NCI-H748 treated with DMSO at 0.1 percent for 48 hours (cell line): ENCODE data around the gene STK32B.

Experiments
- DNase-seq: peaks from one replicate; lab custom pipeline; 2025; lab: John Stamatoyannopoulos, UW

STK32B gene

DNA sequence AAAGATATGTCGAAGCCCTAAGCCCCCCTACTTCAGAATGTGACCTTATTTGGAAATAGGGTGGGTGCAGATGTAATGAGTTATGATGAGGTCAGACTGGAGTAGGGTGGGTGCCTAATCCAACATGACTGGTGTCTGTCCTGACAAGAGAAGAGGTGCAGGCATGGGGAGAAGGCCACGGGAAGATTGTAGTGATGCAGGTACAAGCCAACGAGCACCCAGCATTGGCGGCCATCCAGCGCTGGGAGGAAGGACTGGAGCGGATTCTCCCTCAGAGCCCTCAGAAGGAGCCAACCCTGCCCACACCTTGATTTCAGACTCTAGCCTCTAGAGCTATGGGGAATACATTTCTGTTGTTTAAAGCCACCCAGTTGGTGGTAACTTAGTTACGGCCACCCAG is 419.9 kb downstream of the STK32B start:
- DNase-seq = no peak

DNA sequence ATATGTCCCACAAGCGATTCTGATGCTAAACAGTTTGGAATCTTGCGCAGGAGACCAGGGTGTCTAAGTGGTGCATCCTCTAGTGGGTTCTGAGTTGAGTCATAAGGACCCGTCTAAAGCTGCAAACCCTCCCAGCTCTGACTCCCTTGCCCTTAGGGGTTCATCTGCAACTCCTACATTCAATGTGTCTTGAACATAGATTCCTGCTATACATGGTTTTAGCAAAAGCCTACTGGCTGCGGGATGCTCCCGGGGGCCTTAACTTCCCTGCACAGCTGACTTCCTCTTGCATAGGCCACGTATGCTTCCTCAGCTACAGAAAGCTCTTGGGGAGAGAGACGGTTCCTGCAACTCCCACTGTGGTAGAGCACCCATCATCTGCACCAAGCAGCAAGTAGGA is 420.4 kb downstream of the STK32B start:
- no peak for DNase-seq

DNA sequence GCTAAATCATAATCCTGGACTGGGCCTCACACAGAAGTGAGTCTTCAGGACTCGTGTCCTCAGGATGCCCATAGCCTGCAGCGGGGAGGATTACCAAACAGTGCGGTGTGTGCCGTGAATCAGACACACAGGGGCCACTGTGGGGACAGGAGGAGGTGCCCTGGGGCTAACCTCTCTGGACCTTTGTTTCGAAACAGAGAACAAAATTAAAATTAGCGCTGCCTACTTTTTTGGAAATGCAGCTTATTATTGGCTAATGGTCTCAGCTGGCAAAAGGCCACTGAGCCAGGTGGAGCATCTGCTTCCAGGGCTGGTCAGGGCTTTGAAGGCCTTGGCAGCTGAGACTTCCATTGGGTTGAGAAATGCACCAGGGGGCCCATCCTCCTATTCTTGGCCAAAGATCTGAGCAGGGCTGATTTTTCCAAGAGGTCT is 420.9 kb downstream of the STK32B start:
- no peak for DNase-seq

DNA sequence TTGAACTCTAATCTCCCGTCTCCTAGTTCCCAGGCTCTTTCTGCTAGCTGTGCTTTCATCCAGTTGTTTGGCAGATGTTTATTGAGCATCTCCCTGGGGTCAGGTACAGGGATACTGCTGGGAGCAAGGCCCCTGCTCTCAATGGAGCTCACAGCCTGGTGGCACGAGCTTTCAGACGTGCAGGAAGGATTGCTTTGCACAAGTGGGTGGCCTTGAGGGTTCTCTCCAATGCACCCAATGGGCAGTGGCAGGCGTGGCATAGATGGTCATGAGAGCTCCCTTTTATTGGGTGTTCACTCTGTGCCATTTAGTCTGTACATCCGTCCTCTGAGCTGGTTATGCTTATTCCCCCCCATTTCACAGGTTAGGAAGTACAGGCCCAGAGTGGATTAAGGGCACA is 421.8 kb downstream of the STK32B start:
- DNase-seq = no peak

DNA sequence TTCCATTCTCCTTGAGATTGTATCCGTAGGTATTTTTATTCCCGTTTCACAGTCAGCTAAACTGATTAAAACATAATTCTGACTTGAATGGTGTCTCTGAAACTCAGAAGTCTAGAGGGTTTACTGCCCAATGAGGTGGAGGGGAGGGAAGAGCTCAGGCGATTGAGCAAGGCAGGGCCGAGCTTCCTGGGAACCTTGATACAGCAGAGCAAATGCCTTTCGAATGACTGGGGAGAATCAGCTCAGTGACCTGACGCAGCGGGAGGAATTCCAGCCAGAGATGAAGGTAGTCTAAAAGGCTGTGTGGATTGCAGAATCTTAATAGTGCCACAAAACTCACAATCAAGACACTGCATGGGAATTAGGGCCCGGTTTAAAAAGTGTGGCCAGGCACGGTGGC is 423.5 kb downstream of the STK32B start:
- DNase-seq = no peak

DNA sequence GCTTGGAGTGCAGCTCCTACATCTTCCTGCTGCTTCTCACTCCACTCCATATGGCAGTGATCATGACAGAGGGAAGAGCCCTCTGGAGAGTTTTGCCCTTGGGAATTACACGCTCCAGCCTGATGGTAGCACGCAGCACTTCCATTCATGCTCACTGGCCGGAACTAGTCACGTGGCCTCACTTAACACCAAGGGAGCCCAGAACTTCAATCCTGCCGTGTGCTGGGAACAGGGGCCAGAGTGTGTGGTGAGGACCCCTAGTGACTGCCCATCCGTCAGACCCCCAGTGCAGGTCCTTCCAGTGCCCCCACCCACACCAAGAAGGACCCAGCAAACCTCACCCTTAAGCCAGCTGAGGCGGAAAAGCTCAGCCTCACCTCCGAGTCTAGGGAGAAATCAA is 426.3 kb downstream of the STK32B start:
- no peak for DNase-seq

DNA sequence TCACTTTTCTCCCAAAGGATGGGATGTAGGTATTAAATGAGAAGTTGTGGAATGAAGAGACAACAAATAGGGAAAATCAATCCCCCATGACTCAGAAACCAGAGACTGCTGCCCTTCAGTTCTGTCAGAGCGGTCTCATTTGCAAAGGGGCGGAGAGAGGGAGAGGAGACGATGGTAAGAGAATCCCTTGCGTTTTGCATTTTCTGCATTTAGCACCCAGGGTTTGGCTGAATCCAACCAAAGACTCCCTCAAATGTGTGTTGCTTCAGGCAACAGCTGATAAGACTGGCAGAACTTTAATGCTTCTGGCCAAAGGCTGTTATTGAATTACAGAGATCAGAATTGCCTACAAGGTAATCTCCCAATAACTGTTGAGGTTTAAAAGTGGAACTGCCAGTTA is 426.9 kb downstream of the STK32B start:
- DNase-seq = no peak

DNA sequence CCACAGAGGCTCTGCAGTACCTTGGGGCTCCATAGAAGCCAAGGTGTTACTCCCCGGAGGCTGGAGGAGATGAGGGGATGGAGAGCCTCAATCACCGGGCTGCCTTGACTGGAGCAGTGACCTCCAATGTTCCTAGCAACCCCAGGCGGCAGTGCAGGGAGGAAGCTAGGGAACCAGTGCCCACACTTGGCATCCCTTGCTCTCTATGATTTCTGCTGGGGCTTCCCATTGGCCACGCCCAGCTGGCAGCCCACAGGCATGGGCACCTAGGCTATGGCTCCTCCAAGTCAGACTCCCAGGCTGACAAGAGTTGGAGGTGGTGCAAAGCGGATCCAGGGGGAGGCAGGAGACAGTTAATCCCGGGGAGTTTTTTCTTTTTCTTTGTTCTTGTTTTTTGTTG is 427.4 kb downstream of the STK32B start:
- DNase-seq = no peak

DNA sequence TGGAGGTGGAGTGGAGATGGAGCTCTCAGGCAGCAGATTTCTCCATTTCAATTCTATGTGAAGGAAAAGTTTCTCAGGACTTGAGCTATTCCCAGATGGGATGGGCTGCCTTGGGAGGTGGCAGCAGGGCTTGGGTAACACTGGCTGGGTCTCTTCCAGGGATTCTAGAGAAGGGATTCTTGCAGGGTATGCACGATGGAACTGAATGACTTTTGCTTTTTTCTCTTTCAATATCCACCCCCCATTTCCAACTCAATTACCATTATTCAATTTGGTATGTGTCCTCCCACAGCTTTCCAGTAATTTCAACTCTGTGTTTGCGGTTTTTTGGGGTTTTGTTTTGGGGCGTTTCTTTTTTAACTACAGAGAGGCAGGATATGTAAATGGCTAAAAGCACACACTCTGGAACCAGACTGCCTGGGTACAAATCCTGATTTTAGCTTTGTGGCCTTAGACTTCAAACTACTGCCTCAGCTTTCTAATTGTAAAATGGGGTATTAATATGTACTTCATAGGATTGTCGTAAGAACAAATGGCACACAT is 428.3 kb downstream of the STK32B start:
- no peak for DNase-seq

DNA sequence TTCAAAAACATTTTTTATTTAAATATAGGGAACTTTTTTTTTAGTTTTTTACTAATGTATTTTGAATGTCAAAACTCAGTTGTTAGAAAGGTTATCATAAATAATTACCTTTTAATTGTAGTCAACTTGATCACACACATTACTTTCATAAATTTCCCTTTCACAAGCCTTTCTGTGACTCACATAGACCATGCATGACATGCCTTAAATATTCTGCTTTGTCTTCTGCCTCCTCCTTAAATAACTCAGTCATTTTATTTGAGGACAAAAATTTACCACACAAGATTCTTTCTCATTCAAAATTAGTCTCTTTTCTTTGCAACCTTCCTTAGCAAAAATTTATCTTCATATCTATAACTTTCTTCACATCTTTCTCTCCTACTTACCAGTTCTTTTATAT is 437.1 kb downstream of the STK32B start:
- DNase-seq = no peak

DNA sequence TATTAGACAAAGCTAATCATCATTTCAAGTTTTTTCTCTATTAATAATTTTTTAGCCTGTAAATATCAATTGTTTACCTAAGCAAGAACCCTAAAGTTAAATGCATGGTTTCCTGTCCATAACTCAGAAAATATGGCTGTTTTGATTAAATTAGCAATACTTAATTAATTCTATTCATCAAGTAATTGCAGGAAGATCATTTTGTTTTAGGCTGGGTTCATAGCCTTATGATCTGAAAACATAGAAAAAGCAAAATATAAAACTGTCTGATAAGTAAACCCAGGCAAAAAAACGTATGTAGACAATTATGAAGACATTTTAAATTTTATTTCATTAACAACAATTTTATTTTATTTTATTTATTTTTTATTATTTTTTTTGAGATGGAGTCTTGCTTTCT is 438.0 kb downstream of the STK32B start:
- no peak for DNase-seq

DNA sequence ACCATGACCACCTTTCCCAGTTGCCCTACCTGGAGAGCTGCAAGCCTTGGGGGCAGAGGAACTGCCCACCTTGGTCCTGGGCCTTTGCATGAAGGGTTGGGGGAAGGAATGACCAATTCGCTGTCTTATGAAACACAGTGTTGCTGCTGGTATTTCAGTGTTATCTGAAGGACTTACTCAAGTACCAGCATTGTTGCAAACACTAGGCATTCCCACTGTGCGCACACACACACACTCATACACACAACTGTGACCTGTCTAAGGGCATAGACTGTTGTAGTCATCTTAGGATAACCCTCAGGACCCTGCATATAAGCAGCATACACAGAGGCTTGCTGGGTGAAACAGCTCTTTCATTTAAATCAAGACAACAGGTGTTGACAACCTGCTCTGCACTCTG is 446.2 kb downstream of the STK32B start:
- no peak for DNase-seq

DNA sequence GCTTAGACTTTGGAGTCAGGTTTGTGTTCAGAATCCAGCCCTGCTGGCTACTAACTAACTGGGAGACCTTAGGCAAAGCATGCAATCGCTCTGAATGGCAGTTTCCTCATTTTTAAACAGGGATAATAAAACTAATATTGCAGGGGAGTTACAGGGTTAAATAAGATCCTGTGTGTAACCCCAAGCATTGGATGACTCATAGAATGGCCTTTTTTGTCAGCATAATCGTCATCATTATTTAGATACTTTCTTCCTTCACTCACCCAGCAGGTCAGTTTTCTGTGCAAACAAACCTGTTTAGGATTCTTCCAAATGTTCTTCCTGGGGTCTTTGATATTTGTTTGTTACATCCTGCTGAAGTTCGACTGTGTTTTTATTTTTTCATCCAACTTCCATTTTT is 448.9 kb downstream of the STK32B start:
- DNase-seq = no peak

DNA sequence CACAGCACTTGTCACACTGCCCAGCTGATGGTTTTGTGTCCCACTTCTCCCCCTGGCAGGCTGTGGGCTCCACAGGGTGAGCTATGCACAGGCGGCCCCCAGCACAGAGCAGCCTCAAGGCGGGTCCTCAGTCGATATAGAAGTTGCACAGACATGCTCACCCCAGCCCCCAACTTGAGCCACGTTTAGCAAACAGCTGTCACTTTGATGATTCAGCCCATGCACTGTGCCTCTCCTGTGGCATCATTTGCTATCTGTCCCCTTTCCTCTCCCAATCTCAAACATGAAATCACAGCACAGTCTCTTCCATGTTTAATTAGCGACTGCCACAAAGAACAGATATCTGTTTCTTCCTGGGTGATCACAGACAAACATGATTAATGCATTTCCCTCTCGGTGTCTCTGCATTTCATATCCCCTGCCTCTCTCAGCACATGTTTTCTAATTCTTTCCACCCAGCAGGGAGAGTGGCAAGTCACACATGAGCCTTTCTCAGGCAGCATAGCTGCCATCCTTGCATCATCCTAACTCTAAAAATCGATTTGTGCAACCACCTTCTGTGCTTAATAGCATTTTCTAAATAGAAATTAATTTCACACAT is 452.2 kb downstream of the STK32B start:
- no peak for DNase-seq

DNA sequence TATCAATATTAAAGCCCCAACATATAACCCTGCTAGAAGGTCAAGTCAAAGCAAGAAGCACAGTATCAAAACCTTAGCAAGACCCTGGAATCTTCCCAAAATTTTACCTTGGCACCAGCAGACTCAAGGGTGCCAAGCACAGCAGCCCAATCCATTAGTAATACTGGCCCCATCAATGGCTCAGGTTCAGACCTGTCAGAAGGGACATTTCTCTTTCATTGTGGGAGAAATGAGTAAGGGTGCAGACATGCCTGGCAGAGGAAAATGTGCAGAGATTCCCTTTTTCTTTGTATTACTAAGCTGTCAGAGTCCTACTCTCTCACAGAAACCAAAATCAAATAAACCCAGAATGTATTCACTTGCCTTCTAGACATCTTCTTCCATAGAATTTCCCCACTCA is 453.2 kb downstream of the STK32B start:
- DNase-seq = no peak

DNA sequence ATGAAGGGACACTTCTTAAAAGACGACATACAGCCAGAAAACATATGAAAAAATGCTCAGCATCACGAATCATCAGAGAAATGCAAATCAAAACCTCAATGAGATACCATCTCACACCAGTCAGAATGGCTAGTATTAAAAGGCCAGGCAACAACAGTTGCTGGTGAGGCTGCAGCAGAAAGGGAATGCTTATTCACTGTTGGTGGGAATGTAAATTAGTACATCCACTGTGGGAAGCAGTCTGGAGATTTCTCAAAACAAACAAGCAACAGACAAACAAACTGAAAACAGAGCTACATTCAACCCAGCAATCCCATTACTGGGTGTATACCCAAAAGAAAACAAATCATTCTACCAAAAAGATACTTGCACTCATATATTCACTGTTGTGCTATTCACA is 459.2 kb downstream of the STK32B start:
- no peak for DNase-seq

DNA sequence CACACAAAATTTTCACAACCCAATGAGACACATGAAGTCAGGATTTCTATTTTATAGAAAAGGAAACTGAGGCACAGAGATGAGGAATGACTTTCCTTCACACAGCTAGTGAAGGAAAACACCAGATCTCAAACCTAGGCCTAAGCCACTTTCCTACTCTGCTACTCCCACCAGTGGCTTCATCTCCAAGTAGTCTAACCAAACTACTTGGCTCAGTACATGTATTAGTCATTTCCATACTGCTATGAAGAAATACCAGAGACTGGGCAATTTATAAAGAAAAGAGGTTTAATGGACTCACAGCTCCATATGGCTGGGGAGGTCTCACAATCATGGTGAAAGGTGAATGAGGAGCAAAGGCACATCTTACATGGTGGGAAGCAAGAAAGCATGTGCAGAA is 460.5 kb downstream of the STK32B start:
- DNase-seq = no peak

DNA sequence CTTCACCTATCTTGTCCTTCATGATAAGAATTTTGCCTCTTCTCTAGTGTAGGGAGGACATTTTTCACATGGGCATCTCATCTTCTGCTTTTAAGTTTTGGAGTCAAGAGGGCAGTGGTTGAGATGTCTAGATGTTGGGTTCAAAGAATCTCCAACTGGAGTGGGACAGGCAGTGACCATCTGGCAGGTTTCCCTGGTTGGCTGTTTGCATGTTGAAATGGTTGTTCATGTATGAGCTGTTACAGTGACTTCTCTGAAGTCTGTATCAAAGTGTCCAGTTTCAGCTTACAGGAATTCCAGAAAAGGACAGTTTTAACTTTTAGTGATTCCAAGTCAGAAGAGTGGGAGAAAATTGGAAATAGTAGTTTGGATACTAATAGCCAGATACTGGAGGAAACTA is 464.4 kb downstream of the STK32B start:
- DNase-seq = no peak

DNA sequence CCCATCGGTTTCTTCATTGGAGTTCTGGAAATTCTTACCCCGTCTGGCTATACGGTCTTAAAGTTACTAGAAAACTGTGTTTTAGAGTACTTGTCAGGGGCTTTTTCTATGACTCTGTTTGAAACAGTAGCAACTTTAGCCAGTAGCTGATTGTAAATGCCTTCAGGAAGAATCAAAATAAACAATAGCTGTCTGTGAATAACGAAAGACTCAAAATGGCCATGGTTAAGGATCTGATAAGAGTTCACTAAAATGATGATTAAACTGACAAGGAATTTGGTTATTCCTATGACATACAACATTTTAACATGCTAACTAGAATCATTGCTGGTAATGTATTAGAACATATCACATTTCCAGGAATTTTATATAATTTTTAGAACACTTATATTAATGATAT is 466.1 kb downstream of the STK32B start:
- no peak for DNase-seq

DNA sequence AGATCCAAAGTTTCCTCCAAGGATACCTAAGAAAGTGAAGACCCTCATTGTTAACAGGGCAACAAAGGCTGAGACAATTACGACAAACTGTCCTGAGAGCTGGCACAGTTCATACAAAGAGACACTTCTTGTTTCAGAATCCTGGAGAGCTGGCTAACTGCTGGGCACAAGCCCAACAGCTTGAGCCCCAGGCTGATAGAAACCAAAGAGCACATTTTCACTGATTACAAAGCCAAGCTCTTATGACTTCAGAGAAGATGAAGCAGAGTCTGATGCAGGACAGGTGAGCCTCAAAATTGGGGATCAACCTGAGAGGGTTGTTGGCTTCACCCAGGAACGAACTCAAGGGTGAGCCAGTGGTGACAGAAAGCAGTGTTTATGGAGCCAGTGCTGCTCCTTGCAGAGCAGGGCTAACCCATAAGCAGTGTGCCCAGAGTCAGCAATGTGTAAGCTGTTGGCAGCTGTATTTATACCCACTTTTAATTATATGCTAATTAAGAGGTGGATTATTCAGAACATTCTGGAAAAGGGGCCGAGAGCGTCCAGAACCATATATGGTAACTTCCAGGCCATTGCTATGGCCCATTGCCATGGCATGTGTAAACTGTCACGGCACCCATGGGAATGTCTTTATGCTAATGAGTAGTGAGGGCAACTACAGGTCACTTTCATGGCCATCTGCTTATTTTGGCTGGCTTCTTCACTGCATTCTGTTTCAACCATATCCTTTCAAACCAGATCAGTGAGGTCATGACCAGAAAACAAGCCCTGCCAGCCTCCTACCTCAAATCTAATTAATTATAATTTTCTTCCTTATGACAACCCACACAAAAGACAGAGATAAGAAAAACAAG is 473.4 kb downstream of the STK32B start:
- DNase-seq = no peak

DNA sequence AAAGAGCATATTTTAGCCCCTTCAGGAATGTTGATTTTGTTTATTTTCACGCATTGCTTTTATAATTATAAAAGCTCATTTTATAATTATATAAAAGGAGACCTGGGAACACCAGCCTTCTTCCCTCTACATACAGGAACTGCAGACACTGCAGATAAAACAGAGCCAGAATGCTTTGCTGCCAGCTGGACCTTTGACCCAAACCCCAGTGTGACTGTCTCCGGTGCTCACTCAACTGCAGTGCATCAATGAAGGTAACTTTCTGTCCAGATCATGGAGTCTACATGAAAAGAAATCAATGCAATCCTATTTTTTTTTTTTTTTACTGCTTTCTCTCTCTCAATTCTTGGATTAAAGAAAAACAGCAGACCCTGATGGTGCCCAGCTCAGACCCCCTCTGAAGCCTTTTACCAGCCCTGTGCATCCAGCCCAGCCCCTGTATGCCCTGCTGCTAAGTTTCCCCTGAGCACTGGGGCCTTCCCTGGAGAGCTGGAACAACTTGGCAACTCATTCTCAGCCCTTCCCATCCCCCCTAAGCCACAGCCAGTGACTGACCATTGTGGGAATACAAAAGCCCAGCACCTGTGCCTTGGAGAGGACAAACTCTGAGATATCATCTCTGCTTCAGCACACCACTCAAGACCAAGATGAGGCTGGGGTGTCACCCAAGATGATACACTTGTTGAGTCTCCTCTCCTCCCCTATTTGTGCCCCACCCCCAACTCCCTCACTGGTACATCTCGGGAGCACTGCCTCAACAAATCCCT is 475.0 kb downstream of the STK32B start:
- no peak for DNase-seq

DNA sequence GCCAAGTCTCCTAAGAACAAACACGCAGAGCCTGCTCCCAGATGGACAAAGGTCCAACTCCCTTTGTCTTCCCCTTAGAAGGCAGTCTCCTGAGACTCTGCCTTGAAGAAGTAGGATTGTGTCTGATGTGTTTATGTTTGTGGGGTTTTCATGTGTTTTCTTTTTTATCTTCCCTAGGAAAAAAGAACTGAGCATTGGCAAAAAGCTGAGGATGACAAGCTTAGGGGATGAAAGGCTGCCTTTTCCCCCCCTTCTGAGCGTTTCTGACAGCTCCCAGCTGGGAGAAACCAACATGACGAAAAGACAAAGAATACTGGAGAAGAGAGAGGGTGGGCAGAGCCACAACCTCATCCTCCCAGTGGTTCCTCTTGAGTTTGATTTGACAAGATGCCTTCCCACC is 475.9 kb downstream of the STK32B start:
- no peak for DNase-seq

DNA sequence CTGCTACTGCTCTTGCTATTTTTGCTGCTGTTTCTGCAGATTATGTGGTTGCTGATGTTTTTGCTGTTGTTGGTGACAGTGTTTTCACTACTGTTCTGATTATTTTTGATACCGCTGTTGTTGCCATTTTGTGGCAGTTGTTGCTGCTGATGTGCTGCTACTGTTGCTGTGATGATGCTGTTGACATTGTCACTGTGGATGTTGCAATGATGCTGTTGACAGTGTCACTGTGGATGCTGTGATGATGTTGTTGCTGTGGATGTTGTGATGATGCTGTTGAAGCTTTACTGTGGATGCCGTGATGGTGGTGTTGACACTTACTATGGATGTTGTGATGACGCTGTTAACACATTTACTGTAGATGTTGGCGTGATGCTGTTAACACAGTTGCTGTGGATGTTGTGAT is 476.8 kb downstream of the STK32B start:
- no peak for DNase-seq
